DND-41 (cell line): ENCODE results near the gene VWCE.
"Not testable (repeated sequence)": the region's sequence is repeated elsewhere in the genome, so short reads cannot be mapped to it uniquely, and the experiment has no call there.

ENCODE experiments used
- ATAC-seq: fragments of 200-7000 bp; cut with Tn5 transposase; 3 replicates; pipeline ENCODE4 v1.9.1; 2021; ENCODE audit warnings: low read depth; ENCODE audit not compliant: insufficient read depth
- DNase-seq: peaks from one replicate; pipeline ENCODE4 v3.0.0-alpha.2; 2020
- H2AFZ ChIP-seq: 2 replicates; pipeline ENCODE4 v1.6.0; 2012; ENCODE audit warnings: low read depth, low read length
- H3K27ac ChIP-seq: 2 replicates; pipeline ENCODE4 v1.5.1; 2012; ENCODE audit warnings: low read length, inconsistent platforms
- H3K27me3 ChIP-seq: fragments of 200-600 bp; sonication (generic); 2 replicates; pipeline ENCODE4 v1.6.0; 2012; ENCODE audit warnings: low read length, mild to moderate bottlenecking, inconsistent platforms; ENCODE audit not compliant: insufficient read depth, poor library complexity
- H3K36me3 ChIP-seq: 2 replicates; pipeline ENCODE4 v1.5.1; 2012; ENCODE audit warnings: low read length, inconsistent platforms; ENCODE audit not compliant: insufficient read depth
- H3K4me1 ChIP-seq: 2 replicates; pipeline ENCODE4 v1.5.1; 2012; ENCODE audit warnings: mild to moderate bottlenecking, low read length; ENCODE audit not compliant: insufficient read depth
- H3K4me2 ChIP-seq: 2 replicates; pipeline ENCODE4 v1.6.0; 2012; ENCODE audit warnings: mild to moderate bottlenecking, moderate library complexity, low read length, inconsistent platforms; ENCODE audit not compliant: insufficient read depth
- H3K4me3 ChIP-seq, 2 experiments: fragments of 200-600 bp in 1 of 2; shearing (Covaris generic) in 1 of 2; 2 replicates each; pipeline ENCODE4 v1.5.1; 2012 to 2016; ENCODE audit warnings: inconsistent platforms in 2 of 2, low read length in 2 of 2, mild to moderate bottlenecking in 2 of 2, low read depth in 1 of 2, moderate library complexity in 1 of 2
- H3K79me2 ChIP-seq: 2 replicates; pipeline ENCODE4 v1.6.0; 2012; ENCODE audit warnings: low read length, inconsistent platforms; ENCODE audit not compliant: insufficient read depth
- H3K9ac ChIP-seq: 2 replicates; pipeline ENCODE4 v1.6.0; 2012; ENCODE audit warnings: low read depth, mild to moderate bottlenecking, inconsistent platforms, low read length, moderate library complexity
- H3K9me3 ChIP-seq: 2 replicates; pipeline ENCODE4 v1.5.1; 2012; ENCODE audit warnings: low read length, moderate library complexity, mild to moderate bottlenecking, inconsistent platforms; ENCODE audit not compliant: insufficient read depth, severe bottlenecking
- H4K20me1 ChIP-seq: 2 replicates; pipeline ENCODE4 v1.6.0; 2012; ENCODE audit warnings: low read length; ENCODE audit not compliant: insufficient read depth
- CTCF ChIP-seq: IDR thresholded peaks from 2 replicates; pipeline ENCODE4 v1.5.1; 2012; ENCODE audit warnings: borderline replicate concordance, low read length, moderate library complexity, mild to moderate bottlenecking; ENCODE audit not compliant: poor library complexity, severe bottlenecking; ENCODE audit errors: extremely low read depth
- EZH2 ChIP-seq: IDR thresholded peaks from 3 replicates; pipeline ENCODE4 v1.6.1; 2012; ENCODE audit warnings: borderline replicate concordance, low read depth, mild to moderate bottlenecking, moderate library complexity, low read length, inconsistent platforms; ENCODE audit not compliant: severe bottlenecking

VWCE gene

GRCh38 chr11:61258546-61258945 lies 36.6 kb downstream of the VWCE start:
- no peaks in the 10 kb centered on the region for H3K4me1 ChIP-seq
- no peaks in the 10 kb centered on the region for H3K36me3 ChIP-seq
- no peaks in the 10 kb centered on the region for H3K79me2 ChIP-seq
- ATAC-seq (no peak), DNase-seq (no peak)
- H2AFZ ChIP-seq: no peak overlapping the region
- H3K4me3 ChIP-seq: no peak overlapping the region
- H3K9me3 ChIP-seq: no peaks in the 10 kb centered on the region
- no peak overlapping the region for H3K27ac ChIP-seq
- no peak overlapping the region for H3K9ac ChIP-seq
- H4K20me1 ChIP-seq: no peaks in the 10 kb centered on the region
- H3K27me3 ChIP-seq: no peaks in the 10 kb centered on the region
- TF ChIP-seq CTCF (no peak), EZH2 (no peak)
- no peak overlapping the region for H3K4me2 ChIP-seq

GRCh38 chr11:61256710-61257482 lies 38.2 kb downstream of the VWCE start:
- no peak for ATAC-seq
- Histone ChIP-seq H3K9me3 (no peaks in the 10 kb centered on the region), H3K79me2 (no peaks in the 10 kb centered on the region), H3K27me3 (no peaks in the 10 kb centered on the region), H4K20me1 (no peaks in the 10 kb centered on the region), H3K4me1 (no peaks in the 10 kb centered on the region), H3K4me2 (no peak overlapping the region), H3K36me3 (no peaks in the 10 kb centered on the region), H3K27ac (no peak overlapping the region), H2AFZ (no peak overlapping the region), H3K9ac (no peak overlapping the region), H3K4me3 (no peak overlapping the region)
- DNase-seq: no peak
- TF ChIP-seq CTCF: no peak
- no peak for TF ChIP-seq EZH2

GRCh38 chr11:61254403-61255025 lies 40.6 kb downstream of the VWCE start:
- DNase-seq: peak; percentile 63
- Histone ChIP-seq H3K79me2 (no peaks in the 10 kb centered on the region), H3K9ac (no peak overlapping the region), H3K4me1 (no peaks in the 10 kb centered on the region), H3K27ac (no peak overlapping the region), H3K4me3 (no peak overlapping the region), H2AFZ (no peak overlapping the region), H3K9me3 (no peaks in the 10 kb centered on the region), H3K27me3 (no peaks in the 10 kb centered on the region), H3K36me3 (no peaks in the 10 kb centered on the region), H3K4me2 (no peak overlapping the region), H4K20me1 (no peaks in the 10 kb centered on the region)
- peak; percentile 96 for ATAC-seq
- TF ChIP-seq EZH2: no peak
- TF ChIP-seq CTCF: peak; percentile 90

GRCh38 chr11:61252332-61252731 lies 42.8 kb downstream of the VWCE start:
- H2AFZ ChIP-seq, H3K4me1 ChIP-seq, H3K79me2 ChIP-seq, DNase-seq, H4K20me1 ChIP-seq, ATAC-seq, H3K9me3 ChIP-seq, H3K4me2 ChIP-seq, H3K36me3 ChIP-seq, H3K4me3 ChIP-seq, H3K9ac ChIP-seq, H3K27me3 ChIP-seq, H3K27ac ChIP-seq: not testable (repeated sequence)

GRCh38 chr11:61250796-61251765 lies 44.0 kb downstream of the VWCE start:
- not testable (repeated sequence) for H2AFZ ChIP-seq, H3K9ac ChIP-seq, H3K27me3 ChIP-seq, H3K79me2 ChIP-seq, ATAC-seq, H4K20me1 ChIP-seq, H3K27ac ChIP-seq, H3K4me3 ChIP-seq, H3K4me1 ChIP-seq, H3K4me2 ChIP-seq, DNase-seq, H3K36me3 ChIP-seq, H3K9me3 ChIP-seq
